ENCODE results near the gene BAAT. TPM values are rescaled to one million over a fixed set of nuclear protein-coding genes. Genes with fewer than 3 reads are reported as not detected.

The BAAT gene
- total and polyA plus RNA-seq, 2 experiments from 2014 or later, result 19.8 to 41.8 TPM

- Histone ChIP-seq H3K9me3 (ENCODE audit: low read depth) (peaks cover 34% of the 10 kb centered on the region), H3K27ac (no peak overlapping the region)
- TF ChIP-seq EZH2phosphoT487 (IDR thresholded peaks at IDR 0.05; ENCODE audit: low read depth, severe bottlenecking, unreplicated experiment), result no peak
- no peak for TF ChIP-seq EZH2 (IDR thresholded peaks at IDR 0.05; ENCODE audit: borderline replicate concordance)
- TF ChIP-seq, protein P1, sequence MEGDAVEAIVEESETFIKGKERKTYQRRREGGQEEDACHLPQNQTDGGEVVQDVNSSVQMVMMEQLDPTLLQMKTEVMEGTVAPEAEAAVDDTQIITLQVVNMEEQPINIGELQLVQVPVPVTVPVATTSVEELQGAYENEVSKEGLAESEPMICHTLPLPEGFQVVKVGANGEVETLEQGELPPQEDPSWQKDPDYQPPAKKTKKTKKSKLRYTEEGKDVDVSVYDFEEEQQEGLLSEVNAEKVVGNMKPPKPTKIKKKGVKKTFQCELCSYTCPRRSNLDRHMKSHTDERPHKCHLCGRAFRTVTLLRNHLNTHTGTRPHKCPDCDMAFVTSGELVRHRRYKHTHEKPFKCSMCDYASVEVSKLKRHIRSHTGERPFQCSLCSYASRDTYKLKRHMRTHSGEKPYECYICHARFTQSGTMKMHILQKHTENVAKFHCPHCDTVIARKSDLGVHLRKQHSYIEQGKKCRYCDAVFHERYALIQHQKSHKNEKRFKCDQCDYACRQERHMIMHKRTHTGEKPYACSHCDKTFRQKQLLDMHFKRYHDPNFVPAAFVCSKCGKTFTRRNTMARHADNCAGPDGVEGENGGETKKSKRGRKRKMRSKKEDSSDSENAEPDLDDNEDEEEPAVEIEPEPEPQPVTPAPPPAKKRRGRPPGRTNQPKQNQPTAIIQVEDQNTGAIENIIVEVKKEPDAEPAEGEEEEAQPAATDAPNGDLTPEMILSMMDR (IDR thresholded peaks at IDR 0.05; ENCODE audit: poor library complexity), result no peak
These were observed 30.8 kb upstream of the BAAT start for GRCh38 chr9:101415578-101415977.

GRCh38 chr9:101414839-101415238 lies 30.0 kb upstream of the BAAT start:
- no peak overlapping the region for H3K4me2 ChIP-seq
- H3K4me1 ChIP-seq (ENCODE audit: insufficient read depth), result no peaks in the 10 kb centered on the region
- H3K79me2 ChIP-seq, result no peaks in the 10 kb centered on the region
- no peak for TF ChIP-seq EZH2 (IDR thresholded peaks at IDR 0.05; ENCODE audit: borderline replicate concordance)
- TF ChIP-seq, protein P1 (IDR thresholded peaks at IDR 0.05; ENCODE audit: poor library complexity), result no peak
- no peak for TF ChIP-seq EZH2phosphoT487 (IDR thresholded peaks at IDR 0.05; ENCODE audit: low read depth, severe bottlenecking, unreplicated experiment)
- no peak overlapping the region for H2AFZ ChIP-seq
- peaks cover 42% of the 10 kb centered on the region for H3K9me3 ChIP-seq (ENCODE audit: low read depth)
- H4K20me1 ChIP-seq (ENCODE audit: insufficient read depth, poor library complexity, severe bottlenecking), result no peaks in the 10 kb centered on the region
- H3K4me3 ChIP-seq, result no peak overlapping the region
- DNase-seq (ENCODE audit: low spot score), result no peak
- no peak overlapping the region for H3K27ac ChIP-seq
- no peaks in the 10 kb centered on the region for H3K9me2 ChIP-seq (replicated peaks; ENCODE audit: insufficient read depth)
- no peaks in the 10 kb centered on the region for H3K27me3 ChIP-seq
- H3K36me3 ChIP-seq (replicated peaks; ENCODE audit: insufficient read depth, low read depth), result peaks cover 1% of the 10 kb centered on the region

More at GRCh38 chr9:101415578-101415977, 30.8 kb upstream of the BAAT start:
- no peaks in the 10 kb centered on the region for H3K36me3 ChIP-seq (replicated peaks; ENCODE audit: insufficient read depth, low read depth)
- H3K79me2 ChIP-seq, result no peaks in the 10 kb centered on the region
- no peaks in the 10 kb centered on the region for H3K27me3 ChIP-seq
- H4K20me1 ChIP-seq (ENCODE audit: insufficient read depth, poor library complexity, severe bottlenecking), result no peaks in the 10 kb centered on the region
- H3K4me2 ChIP-seq, result no peak overlapping the region
- H2AFZ ChIP-seq, result no peak overlapping the region
- H3K9me2 ChIP-seq (replicated peaks; ENCODE audit: insufficient read depth), result no peaks in the 10 kb centered on the region
- H3K4me3 ChIP-seq, result no peak overlapping the region
- DNase-seq (ENCODE audit: low spot score), result no peak
- H3K4me1 ChIP-seq (ENCODE audit: insufficient read depth), result no peaks in the 10 kb centered on the region

DNA sequence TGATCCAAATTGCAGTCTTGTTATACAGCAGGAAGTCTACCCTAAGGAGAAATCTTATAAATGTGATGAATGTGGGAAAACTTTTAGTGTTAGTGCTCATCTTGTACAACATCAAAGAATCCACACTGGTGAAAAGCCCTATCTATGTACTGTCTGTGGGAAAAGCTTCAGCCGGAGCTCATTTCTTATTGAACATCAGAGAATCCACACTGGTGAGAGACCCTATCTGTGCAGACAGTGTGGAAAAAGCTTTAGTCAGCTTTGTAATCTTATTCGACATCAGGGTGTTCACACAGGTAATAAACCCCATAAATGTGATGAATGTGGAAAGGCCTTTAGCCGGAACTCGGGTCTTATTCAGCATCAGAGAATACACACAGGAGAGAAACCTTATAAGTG lies 24.3 kb upstream of the BAAT start:
- DNase-seq (ENCODE audit: low spot score), result no peak
- Histone ChIP-seq H3K27me3 (no peaks in the 10 kb centered on the region), H2AFZ (no peak overlapping the region), H3K4me2 (no peak overlapping the region), H3K36me3 (replicated peaks; ENCODE audit: insufficient read depth, low read depth) (peaks cover 33% of the 10 kb centered on the region), H4K20me1 (ENCODE audit: insufficient read depth, poor library complexity, severe bottlenecking) (no peaks in the 10 kb centered on the region), H3K9me3 (ENCODE audit: low read depth) (peaks cover 92% of the 10 kb centered on the region), H3K4me3 (no peak overlapping the region), H3K27ac (no peak overlapping the region), H3K4me1 (ENCODE audit: insufficient read depth) (no peaks in the 10 kb centered on the region), H3K79me2 (peaks cover 5% of the 10 kb centered on the region), H3K9me2 (replicated peaks; ENCODE audit: insufficient read depth) (no peaks in the 10 kb centered on the region)
- 100% methylated on average over 4 of the region's 4 CpGs for WGBS (ENCODE audit: low lambda C conversion rate, missing lambda C conversion rate)
- TF ChIP-seq EZH2phosphoT487 (IDR thresholded peaks at IDR 0.05; ENCODE audit: low read depth, severe bottlenecking, unreplicated experiment), result no peak
- no peak for TF ChIP-seq EZH2 (IDR thresholded peaks at IDR 0.05; ENCODE audit: borderline replicate concordance)
- TF ChIP-seq, protein P1 (IDR thresholded peaks at IDR 0.05; ENCODE audit: poor library complexity), result no peak
